ENCODE measurements around the gene EBF4.

DNA sequence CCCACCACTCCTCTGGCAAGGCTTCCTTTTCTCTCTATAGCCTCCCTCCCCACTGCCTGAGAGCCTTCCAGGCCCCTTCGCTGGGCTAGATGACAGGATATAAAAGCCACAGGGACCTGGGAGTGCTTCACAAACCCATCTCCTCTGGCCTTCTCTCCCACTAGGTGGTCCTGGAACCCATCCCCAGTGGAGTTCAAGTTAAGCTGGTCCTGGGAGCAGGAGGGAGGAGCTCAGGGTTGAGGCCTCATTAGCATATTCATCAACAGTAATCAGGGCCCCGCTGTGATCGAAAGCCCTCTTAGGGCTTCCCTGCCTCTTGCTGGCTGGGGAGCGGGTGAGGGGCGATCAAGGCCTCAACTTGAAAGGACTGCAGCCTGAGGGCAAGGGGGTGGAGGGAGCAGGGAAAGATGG is 9.1 kb downstream of the EBF4 start:
- no peak for TF ChIP-seq POLR2A (IDR thresholded peaks at IDR 0.05)
- TF ChIP-seq, protein P1, sequence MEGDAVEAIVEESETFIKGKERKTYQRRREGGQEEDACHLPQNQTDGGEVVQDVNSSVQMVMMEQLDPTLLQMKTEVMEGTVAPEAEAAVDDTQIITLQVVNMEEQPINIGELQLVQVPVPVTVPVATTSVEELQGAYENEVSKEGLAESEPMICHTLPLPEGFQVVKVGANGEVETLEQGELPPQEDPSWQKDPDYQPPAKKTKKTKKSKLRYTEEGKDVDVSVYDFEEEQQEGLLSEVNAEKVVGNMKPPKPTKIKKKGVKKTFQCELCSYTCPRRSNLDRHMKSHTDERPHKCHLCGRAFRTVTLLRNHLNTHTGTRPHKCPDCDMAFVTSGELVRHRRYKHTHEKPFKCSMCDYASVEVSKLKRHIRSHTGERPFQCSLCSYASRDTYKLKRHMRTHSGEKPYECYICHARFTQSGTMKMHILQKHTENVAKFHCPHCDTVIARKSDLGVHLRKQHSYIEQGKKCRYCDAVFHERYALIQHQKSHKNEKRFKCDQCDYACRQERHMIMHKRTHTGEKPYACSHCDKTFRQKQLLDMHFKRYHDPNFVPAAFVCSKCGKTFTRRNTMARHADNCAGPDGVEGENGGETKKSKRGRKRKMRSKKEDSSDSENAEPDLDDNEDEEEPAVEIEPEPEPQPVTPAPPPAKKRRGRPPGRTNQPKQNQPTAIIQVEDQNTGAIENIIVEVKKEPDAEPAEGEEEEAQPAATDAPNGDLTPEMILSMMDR (IDR thresholded peaks at IDR 0.05) = no peak
